ENCODE measurements around the gene ANKRD34C.

Gene ANKRD34C

GRCh38 chr15:79329171-79329611 lies 46.7 kb downstream of the ANKRD34C start:
- TF ChIP-seq SETDB1 (IDR thresholded peaks at IDR 0.05; ENCODE audit: insufficient read length, low read length) = no peak
- TF ChIP-seq, protein P1, sequence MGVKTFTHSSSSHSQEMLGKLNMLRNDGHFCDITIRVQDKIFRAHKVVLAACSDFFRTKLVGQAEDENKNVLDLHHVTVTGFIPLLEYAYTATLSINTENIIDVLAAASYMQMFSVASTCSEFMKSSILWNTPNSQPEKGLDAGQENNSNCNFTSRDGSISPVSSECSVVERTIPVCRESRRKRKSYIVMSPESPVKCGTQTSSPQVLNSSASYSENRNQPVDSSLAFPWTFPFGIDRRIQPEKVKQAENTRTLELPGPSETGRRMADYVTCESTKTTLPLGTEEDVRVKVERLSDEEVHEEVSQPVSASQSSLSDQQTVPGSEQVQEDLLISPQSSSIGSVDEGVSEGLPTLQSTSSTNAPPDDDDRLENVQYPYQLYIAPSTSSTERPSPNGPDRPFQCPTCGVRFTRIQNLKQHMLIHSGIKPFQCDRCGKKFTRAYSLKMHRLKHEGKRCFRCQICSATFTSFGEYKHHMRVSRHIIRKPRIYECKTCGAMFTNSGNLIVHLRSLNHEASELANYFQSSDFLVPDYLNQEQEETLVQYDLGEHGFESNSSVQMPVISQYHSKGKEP (tag by site-specific recombination; IDR thresholded peaks at IDR 0.05) = no peak
- no peak for TF ChIP-seq ZNF221 (tag by site-specific recombination; IDR thresholded peaks at IDR 0.05; ENCODE audit: borderline replicate concordance)
- TF ChIP-seq GLIS1 (tag by site-specific recombination; IDR thresholded peaks at IDR 0.05) = 0 out of 2 replicates have a peak, but pooled peaks have one; percentile 20
- TF ChIP-seq, protein P2, sequence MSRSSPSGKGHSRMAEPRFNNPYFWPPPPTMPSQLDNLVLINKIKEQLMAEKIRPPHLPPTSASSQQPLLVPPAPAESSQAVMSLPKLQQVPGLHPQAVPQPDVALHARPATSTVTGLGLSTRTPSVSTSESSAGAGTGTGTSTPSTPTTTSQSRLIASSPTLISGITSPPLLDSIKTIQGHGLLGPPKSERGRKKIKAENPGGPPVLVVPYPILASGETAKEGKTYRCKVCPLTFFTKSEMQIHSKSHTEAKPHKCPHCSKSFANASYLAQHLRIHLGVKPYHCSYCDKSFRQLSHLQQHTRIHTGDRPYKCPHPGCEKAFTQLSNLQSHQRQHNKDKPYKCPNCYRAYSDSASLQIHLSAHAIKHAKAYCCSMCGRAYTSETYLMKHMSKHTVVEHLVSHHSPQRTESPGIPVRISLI (tag by site-specific recombination; IDR thresholded peaks at IDR 0.05) = no peak
- POLR2A ChIA-PET = no interaction called here
- H3K27ac ChIP-seq (ENCODE audit: extremely low read depth, low read depth, low read length) = no peak overlapping the region
- no peaks in the 10 kb centered on the region for H3K4me1 ChIP-seq (ENCODE audit: control insufficient read depth, insufficient read depth, low read length)
- CTCF ChIA-PET = interaction anchor here (4.1 kb wide), 1 partner anchor 11 kb away, joined by 16 read pairs; no protein-coding TSS in a partner anchor
- H3K36me3 ChIP-seq (ENCODE audit: control insufficient read depth in 2 of 2, insufficient read depth in 1 of 2, low read length in 2 of 2) = peaks cover 3 to 8% of the 10 kb centered on the region in 2 experiments; a peak in 2 of 3 replicates
- H3K4me3 ChIP-seq (ENCODE audit: low read depth, low read length) = no peak overlapping the region
- H3K9me3 ChIP-seq (ENCODE audit: control insufficient read depth, insufficient read depth, low read depth, low read length) = no peaks in the 10 kb centered on the region
